Keratinocyte (primary cell): ENCODE data around the gene SNHG17. TPM values are rescaled to one million over a fixed set of nuclear protein-coding genes. Genes with fewer than 3 reads are reported as not detected.
"Not testable (repeated sequence)": the region's sequence is repeated elsewhere in the genome, so short reads cannot be mapped to it uniquely, and the experiment has no call there.

Experiments used
- DNase-seq: peaks from one replicate; pipeline ENCODE4 v3.0.0-alpha.2; 2011; ENCODE audit warnings: low read depth, missing footprints, low spot score
- FAIRE-seq: peaks from 2 replicates; lab custom pipeline; 2011; peaks lifted over from hg19 to GRCh38; lab: Jason Lieb, UNC
- H2AFZ ChIP-seq: 2 replicates; pipeline ENCODE4 v1.6.0; 2012; ENCODE audit warnings: low read length, control low read depth, inconsistent platforms; ENCODE audit not compliant: control insufficient read depth
- H3K27ac ChIP-seq: 2 replicates; pipeline ENCODE4 v1.5.1; 2011; ENCODE audit warnings: low read length; ENCODE audit not compliant: control insufficient read depth, insufficient read depth
- H3K27me3 ChIP-seq: 3 replicates; pipeline ENCODE4 v1.6.0; 2011; ENCODE audit warnings: low read length; ENCODE audit not compliant: control insufficient read depth, insufficient read depth; ENCODE audit errors: extremely low read depth
- H3K36me3 ChIP-seq, 2 experiments: 2 replicates in 1 of 2; 3 replicates in 1 of 2; pipeline ENCODE4 v1.5.1; 2011; ENCODE audit warnings: low read length in 2 of 2, mild to moderate bottlenecking in 1 of 2; ENCODE audit not compliant: control insufficient read depth in 2 of 2, insufficient read depth in 2 of 2; ENCODE audit errors: extremely low read depth in 1 of 2
- H3K4me1 ChIP-seq: 3 replicates; pipeline ENCODE4 v1.5.1; 2011; ENCODE audit warnings: low read length; ENCODE audit not compliant: control insufficient read depth, insufficient read depth; ENCODE audit errors: extremely low read depth
- H3K4me2 ChIP-seq: 3 replicates; pipeline ENCODE4 v1.6.0; 2011; ENCODE audit warnings: low read depth, low read length; ENCODE audit not compliant: control insufficient read depth, insufficient read depth; ENCODE audit errors: extremely low read depth
- H3K4me3 ChIP-seq, 3 experiments: fragments of 200-600 bp in 1 of 3; sonication (generic) in 1 of 3; 2 replicates in 2 of 3; 3 replicates in 1 of 3; pipeline ENCODE4 v1.5.1; 2011 to 2016; ENCODE audit warnings: low read length in 3 of 3, mild to moderate bottlenecking in 3 of 3, control low read depth in 2 of 3, inconsistent platforms in 1 of 3, low read depth in 1 of 3, mixed read lengths in 1 of 3, mixed run types in 1 of 3, moderate library complexity in 1 of 3; ENCODE audit not compliant: control insufficient read depth in 2 of 3, insufficient read depth in 2 of 3; ENCODE audit errors: extremely low read depth in 1 of 3
- H3K79me2 ChIP-seq: 2 replicates; pipeline ENCODE4 v1.6.0; 2012; ENCODE audit warnings: low read length; ENCODE audit not compliant: control insufficient read depth, insufficient read depth
- H3K9ac ChIP-seq: 3 replicates; pipeline ENCODE4 v1.6.0; 2011; ENCODE audit warnings: low read length; ENCODE audit not compliant: control insufficient read depth, insufficient read depth; ENCODE audit errors: extremely low read depth
- H3K9me1 ChIP-seq: 3 replicates; pipeline ENCODE4 v1.6.0; 2011; ENCODE audit warnings: low read length; ENCODE audit not compliant: control insufficient read depth, insufficient read depth; ENCODE audit errors: extremely low read depth
- H3K9me3 ChIP-seq: 2 replicates; pipeline ENCODE4 v1.5.1; 2012; ENCODE audit warnings: low read depth, low read length; ENCODE audit not compliant: control insufficient read depth
- H4K20me1 ChIP-seq: 3 replicates; pipeline ENCODE4 v1.6.0; 2011; ENCODE audit warnings: low read length; ENCODE audit not compliant: control insufficient read depth, insufficient read depth; ENCODE audit errors: extremely low read depth
- CTCF ChIP-seq, 3 experiments: IDR thresholded peaks in 1 of 3; conservative IDR thresholded peaks in 1 of 3; optimal IDR thresholded peaks in 1 of 3; 2 replicates in 2 of 3; 3 replicates in 1 of 3; pipeline versions ENCODE3 to v1.5.1; 2011; ENCODE audit warnings: low read length in 3 of 3, mild to moderate bottlenecking in 3 of 3, moderate library complexity in 2 of 3, control low read depth in 1 of 3, inconsistent platforms in 1 of 3; ENCODE audit not compliant: insufficient read depth in 2 of 3; ENCODE audit errors: extremely low read depth in 1 of 3
- EZH2 ChIP-seq: IDR thresholded peaks from one replicate; pipeline ENCODE4 v1.6.1; 2012; ENCODE audit warnings: inconsistent platforms, mild to moderate bottlenecking, low read length, moderate library complexity
- dilution Hi-C: fragments of 300-500 bp; cut with MboI; formaldehyde crosslinking; loops from one replicate; pipeline ENCODE4 v1.7.0; 2020; ENCODE audit warnings: low sequenced_read_pairs; ENCODE audit not compliant: extremely low pct_ligation_motif_present
- polyA plus RNA-seq, 5 experiments: library from polyadenylated mRNA; depleted of rRNA in 3 of 5; stranded (reverse) in 3 of 5; stranded (forward) in 1 of 5; unstranded in 1 of 5; fragments of >200 nt; gene quantifications; 1 replicate in 1 of 5; 2 replicates in 3 of 5; 3 replicates in 1 of 5; pipeline versions ENCODE4 v1.2.1 to v1.2.3, GENCODE V29; 2011 to 2012; ENCODE audit warnings: missing spikeins in 2 of 5, low read depth in 1 of 5, low replicate concordance in 1 of 5

SNHG17 gene
- polyA plus RNA-seq, 1 donor (not counting 4 experiments of a cell fraction or from before 2014, with no cell fraction given), result 25.3 TPM

GRCh38 chr20:38383147-38383546 lies 52.0 kb downstream of the SNHG17 start:
- no peak for TF ChIP-seq CTCF (optimal IDR thresholded peaks at IDR 0.05 in 1 of 3, IDR thresholded peaks at IDR 0.05 in 1 of 3, conservative IDR thresholded peaks at IDR 0.05 in 1 of 3; ENCODE audit: extremely low read depth in 1 of 3, insufficient read depth in 2 of 3, low read length in 3 of 3)
- TF ChIP-seq EZH2, result no peak

GRCh38 chr20:38377838-38378237 lies 57.3 kb downstream of the SNHG17 start:
- H3K4me3 ChIP-seq, H3K36me3 ChIP-seq, H3K79me2 ChIP-seq, H3K4me1 ChIP-seq, H3K27me3 ChIP-seq, H4K20me1 ChIP-seq, H3K9me3 ChIP-seq, DNase-seq, H3K4me2 ChIP-seq, H2AFZ ChIP-seq, FAIRE-seq, H3K9me1 ChIP-seq, H3K9ac ChIP-seq, dilution Hi-C loops, H3K27ac ChIP-seq: not testable (repeated sequence)

More at GRCh38 chr20:38383147-38383546, 52.0 kb downstream of the SNHG17 start:
- Histone ChIP-seq H3K9ac (no peak overlapping the region), H2AFZ (no peak overlapping the region), H3K27ac (no peak overlapping the region), H3K79me2 (no peaks in the 10 kb centered on the region), H3K4me2 (no peak overlapping the region), H3K27me3 (no peaks in the 10 kb centered on the region), H4K20me1 (no peaks in the 10 kb centered on the region), H3K4me1 (no peaks in the 10 kb centered on the region), H3K9me1 (no peaks in the 10 kb centered on the region), H3K4me3 (no peak overlapping the region), H3K36me3 (no peaks in the 10 kb centered on the region), H3K9me3 (no peaks in the 10 kb centered on the region)
- DNase-seq (no peak), FAIRE-seq (no peak)
- dilution Hi-C loops, result no loop called here

GRCh38 chr20:38377039-38377685 lies 58.0 kb downstream of the SNHG17 start:
- H3K9me3 ChIP-seq, result no peaks in the 10 kb centered on the region
- no peak overlapping the region for H3K4me2 ChIP-seq
- no peak overlapping the region for H3K4me3 ChIP-seq
- H2AFZ ChIP-seq, result no peak overlapping the region
- no peak for TF ChIP-seq EZH2
- no peak for TF ChIP-seq CTCF (optimal IDR thresholded peaks at IDR 0.05 in 1 of 3, IDR thresholded peaks at IDR 0.05 in 1 of 3, conservative IDR thresholded peaks at IDR 0.05 in 1 of 3; ENCODE audit: extremely low read depth in 1 of 3, insufficient read depth in 2 of 3, low read length in 3 of 3)
- no peaks in the 10 kb centered on the region for H4K20me1 ChIP-seq
- FAIRE-seq (no peak), DNase-seq (no peak)
- dilution Hi-C loops, result no loop called here
- no peak overlapping the region for H3K9ac ChIP-seq
- no peaks in the 10 kb centered on the region for H3K36me3 ChIP-seq
- H3K79me2 ChIP-seq, result no peaks in the 10 kb centered on the region
- H3K9me1 ChIP-seq, result no peaks in the 10 kb centered on the region
- H3K27ac ChIP-seq, result no peak overlapping the region
- H3K4me1 ChIP-seq, result no peaks in the 10 kb centered on the region
- peaks cover 10% of the 10 kb centered on the region for H3K27me3 ChIP-seq
